NAMALWA (cell line): ENCODE measurements around the gene PATE1.

ENCODE experiments used
- DNase-seq: peaks from one replicate; pipeline ENCODE4 v3.0.0-alpha.2; 2015; ENCODE audit warnings: low spot score

PATE1 gene

DNA sequence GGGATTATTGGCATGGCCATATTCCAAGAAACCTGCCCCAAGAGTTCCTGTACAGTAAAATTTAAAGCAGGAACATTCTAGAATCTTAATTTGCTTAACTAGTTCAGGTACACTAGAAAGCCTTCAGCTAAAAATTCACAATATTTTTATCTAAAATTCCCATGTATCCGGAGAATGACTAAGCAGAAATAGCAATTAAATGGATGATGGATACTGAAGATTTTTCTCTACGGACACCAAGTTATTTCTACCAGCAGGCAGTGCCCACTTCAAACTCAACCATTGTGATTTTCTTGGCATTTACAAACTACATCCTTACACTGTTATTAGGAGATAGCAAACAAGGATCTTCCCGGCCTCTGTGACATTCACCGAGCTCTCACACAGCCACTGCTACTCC, 44.7 kb downstream of the PATE1 start:
- DNase-seq = no peak

- no peak for DNase-seq
Observed at GRCh38 chr11:125797641-125798040, 51.6 kb downstream of the PATE1 start.
